Neutrophil (primary cell): ENCODE measurements around the gene CPT1C.

Source experiments
- H3K27ac ChIP-seq: fragments of 200-600 bp; sonication (generic); 2 replicates; pipeline ENCODE4 v1.5.1; 2016; ENCODE audit warnings: mild to moderate bottlenecking, moderate library complexity
- H3K27me3 ChIP-seq: fragments of 200-600 bp; sonication (generic); 2 replicates; pipeline ENCODE4 v1.6.0; 2016; ENCODE audit warnings: mild to moderate bottlenecking
- H3K36me3 ChIP-seq: fragments of 200-600 bp; sonication (generic); 2 replicates; pipeline ENCODE4 v1.5.1; 2017
- H3K4me1 ChIP-seq, 2 experiments: fragments of 200-600 bp in 1 of 2; sonication (generic) in 1 of 2; 1 replicate in 1 of 2; 2 replicates in 1 of 2; pipeline versions ENCODE4 v1.5.1 to v1.6.1; 2013 to 2016; ENCODE audit warnings: low read depth in 1 of 2, low read length in 1 of 2, mild to moderate bottlenecking in 1 of 2, moderate library complexity in 1 of 2; ENCODE audit not compliant: control insufficient read depth in 1 of 2, insufficient read depth in 1 of 2
- H3K4me3 ChIP-seq, 2 experiments: fragments of 200-600 bp in 1 of 2; sonication (generic) in 1 of 2; 1 replicate in 1 of 2; 2 replicates in 1 of 2; pipeline ENCODE4 v1.5.1; 2013 to 2016; ENCODE audit warnings: low read depth in 1 of 2, low read length in 1 of 2, mild to moderate bottlenecking in 1 of 2, moderate library complexity in 1 of 2
- H3K9me3 ChIP-seq: fragments of 200-600 bp; sonication (generic); 2 replicates; pipeline ENCODE4 v1.5.1; 2016
- TF ChIP-seq, protein P1 (sequence below): fragments of 200-600 bp; sonication (generic); IDR thresholded peaks from 2 replicates; pipeline ENCODE4 v1.5.1; 2016; ENCODE audit warnings: antibody characterized with exemption

CPT1C gene

DNA sequence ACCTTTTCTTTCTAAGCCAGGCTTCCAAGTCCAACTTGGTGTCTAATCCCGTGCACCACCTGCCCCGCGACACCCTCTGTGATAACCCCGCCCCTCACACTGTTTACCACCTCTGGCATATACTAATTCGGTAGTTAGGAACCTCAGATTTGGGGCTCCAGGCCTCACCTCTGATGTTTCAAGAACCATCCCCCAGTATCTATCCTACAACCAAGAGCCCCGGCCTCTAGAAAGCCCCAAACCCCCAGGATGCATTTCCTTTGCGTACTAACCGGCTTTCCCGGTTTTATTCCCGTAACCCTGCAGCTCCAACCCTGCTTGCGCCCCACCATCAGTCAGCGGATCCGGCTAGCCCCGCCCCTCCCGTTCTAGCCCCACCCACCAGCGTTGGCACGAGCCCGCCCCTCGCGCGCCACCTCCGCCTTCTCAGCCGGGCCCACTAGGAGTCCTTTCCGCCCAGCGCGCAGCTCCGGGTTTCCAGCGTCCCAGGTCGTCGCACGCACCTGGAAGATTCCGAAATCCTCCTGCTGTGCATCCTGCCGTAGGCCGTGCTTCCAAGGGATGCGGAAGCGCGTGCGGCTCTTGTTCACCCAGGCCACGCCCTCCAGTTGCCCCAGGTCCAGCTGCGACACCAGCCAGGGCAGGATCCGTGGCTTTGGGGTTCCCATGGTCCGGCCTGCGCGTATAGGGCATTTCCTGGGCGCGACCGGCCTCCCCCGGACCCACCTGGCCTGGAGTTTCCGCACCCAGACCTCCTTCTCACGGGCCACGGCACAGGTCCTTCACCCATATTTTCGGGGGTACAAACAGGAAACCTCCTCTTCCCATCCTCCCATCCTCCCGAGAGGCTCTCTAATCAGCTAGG lies 26.5 kb upstream of the CPT1C start:
- Histone ChIP-seq H3K9me3 (no peaks in the 10 kb centered on the region), H3K4me3 (peak overlapping the region; percentile 95 to 98), H3K4me1 (peaks cover 31 to 33% of the 10 kb centered on the region in 2 experiments), H3K36me3 (peaks cover 39% of the 10 kb centered on the region), H3K27me3 (no peaks in the 10 kb centered on the region), H3K27ac (peak overlapping the region; percentile 92)
- TF ChIP-seq, protein P1, sequence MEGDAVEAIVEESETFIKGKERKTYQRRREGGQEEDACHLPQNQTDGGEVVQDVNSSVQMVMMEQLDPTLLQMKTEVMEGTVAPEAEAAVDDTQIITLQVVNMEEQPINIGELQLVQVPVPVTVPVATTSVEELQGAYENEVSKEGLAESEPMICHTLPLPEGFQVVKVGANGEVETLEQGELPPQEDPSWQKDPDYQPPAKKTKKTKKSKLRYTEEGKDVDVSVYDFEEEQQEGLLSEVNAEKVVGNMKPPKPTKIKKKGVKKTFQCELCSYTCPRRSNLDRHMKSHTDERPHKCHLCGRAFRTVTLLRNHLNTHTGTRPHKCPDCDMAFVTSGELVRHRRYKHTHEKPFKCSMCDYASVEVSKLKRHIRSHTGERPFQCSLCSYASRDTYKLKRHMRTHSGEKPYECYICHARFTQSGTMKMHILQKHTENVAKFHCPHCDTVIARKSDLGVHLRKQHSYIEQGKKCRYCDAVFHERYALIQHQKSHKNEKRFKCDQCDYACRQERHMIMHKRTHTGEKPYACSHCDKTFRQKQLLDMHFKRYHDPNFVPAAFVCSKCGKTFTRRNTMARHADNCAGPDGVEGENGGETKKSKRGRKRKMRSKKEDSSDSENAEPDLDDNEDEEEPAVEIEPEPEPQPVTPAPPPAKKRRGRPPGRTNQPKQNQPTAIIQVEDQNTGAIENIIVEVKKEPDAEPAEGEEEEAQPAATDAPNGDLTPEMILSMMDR, result peak; percentile 82

DNA sequence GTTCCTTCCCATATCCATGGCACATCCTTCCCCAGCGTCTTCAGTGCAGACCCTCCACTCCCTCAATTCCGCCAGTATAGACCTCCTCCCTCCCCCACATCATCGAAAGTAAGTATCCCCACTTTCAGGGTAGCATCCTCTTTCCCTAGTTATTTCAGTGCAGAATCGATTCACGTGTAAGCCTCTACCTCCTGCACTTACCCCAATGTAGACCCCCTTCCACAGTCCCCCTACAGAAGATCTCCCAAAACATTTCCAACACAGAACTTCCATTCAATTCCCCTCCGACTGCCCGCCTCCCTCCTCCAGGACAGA lies 25.9 kb upstream of the CPT1C start:
- TF ChIP-seq, protein P1, result no peak
- Histone ChIP-seq H3K9me3 (no peaks in the 10 kb centered on the region), H3K27ac (peak overlapping the region; percentile 92), H3K4me1 (peaks cover 31 to 33% of the 10 kb centered on the region in 2 experiments), H3K4me3 (peak overlapping the region; percentile 95 to 98), H3K36me3 (peaks cover 38% of the 10 kb centered on the region), H3K27me3 (no peaks in the 10 kb centered on the region)

GRCh38 chr19:49665351-49666119 lies 25.4 kb upstream of the CPT1C start, which contains the start of the genes BCL2L12 and IRF3:
BCL2L12 (plus strand) TSS chr19:49665933; CDS start chr19:49666693, 760 bp downstream.
IRF3 (minus strand) TSS chr19:49665857; CDS start chr19:49664838, 1,019 bp downstream.
- Histone ChIP-seq H3K4me3 (peak within 1 kb of the TSS; percentile 95 to 98), H3K36me3 (peaks cover 38% of the 10 kb centered on the region), H3K27me3 (no peaks in the 10 kb centered on the region), H3K27ac (peak within 1 kb of the TSS; percentile 92), H3K9me3 (no peaks in the 10 kb centered on the region), H3K4me1 (peaks cover 31 to 33% of the 10 kb centered on the region in 2 experiments)
- TF ChIP-seq, protein P1, result peak; percentile 37

DNA sequence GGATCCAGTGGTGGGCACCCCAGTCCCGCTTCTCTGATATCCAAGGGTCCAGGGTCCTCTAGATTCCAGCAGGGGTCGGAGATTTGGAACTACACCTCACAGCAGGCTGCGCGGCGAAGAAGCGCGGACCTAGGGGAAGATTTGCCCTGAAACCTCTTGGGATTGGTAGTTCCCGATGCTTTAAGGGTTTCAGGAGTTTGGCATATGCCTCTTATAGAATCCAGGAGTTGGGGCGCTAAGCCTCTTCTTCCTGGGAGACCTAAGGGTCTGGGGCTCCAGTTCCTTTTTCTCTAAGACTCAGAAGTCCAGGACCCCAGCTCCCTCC lies 24.8 kb upstream of the CPT1C start:
- H3K27ac ChIP-seq, result peak overlapping the region; percentile 92
- H3K27me3 ChIP-seq, result no peaks in the 10 kb centered on the region
- peaks cover 35% of the 10 kb centered on the region for H3K36me3 ChIP-seq
- H3K9me3 ChIP-seq, result no peaks in the 10 kb centered on the region
- H3K4me3 ChIP-seq, result peak overlapping the region; percentile 95 to 98
- TF ChIP-seq, protein P1, result no peak
- peaks cover 31 to 33% of the 10 kb centered on the region in 2 experiments for H3K4me1 ChIP-seq

GRCh38 chr19:49667473-49667872 lies 23.4 kb upstream of the CPT1C start:
- H3K36me3 ChIP-seq, result peaks cover 21% of the 10 kb centered on the region

More at GRCh38 chr19:49667473-49667872, 23.4 kb upstream of the CPT1C start:
- H3K27ac ChIP-seq, result no peak overlapping the region
- H3K4me3 ChIP-seq, result no peak overlapping the region
- TF ChIP-seq, protein P1, result no peak
- no peaks in the 10 kb centered on the region for H3K9me3 ChIP-seq
- peaks cover 31 to 37% of the 10 kb centered on the region in 2 experiments for H3K4me1 ChIP-seq
- no peaks in the 10 kb centered on the region for H3K27me3 ChIP-seq
